Amniotic stem cell (primary cell): ENCODE results near the gene DPP8.
"Not testable (repeated sequence)": the region's sequence is repeated elsewhere in the genome, so short reads cannot be mapped to it uniquely, and the experiment has no call there.

Experiments used
- DNase-seq: peaks from one replicate; lab custom pipeline; 2025; lab: John Stamatoyannopoulos, UW

DPP8 gene

GRCh38 chr15:65402961-65403360, 114.5 kb downstream of the DPP8 start:
- no peak for DNase-seq

- DNase-seq: no peak
Measured at GRCh38 chr15:65401611-65402240, 115.8 kb downstream of the DPP8 start.

GRCh38 chr15:65400760-65401610, 116.5 kb downstream of the DPP8 start:
- no peak for DNase-seq

GRCh38 chr15:65399997-65400396, 117.5 kb downstream of the DPP8 start:
- DNase-seq: no peak

GRCh38 chr15:65399001-65399706, 118.3 kb downstream of the DPP8 start:
- DNase-seq: no peak

GRCh38 chr15:65398486-65398885, 119.0 kb downstream of the DPP8 start:
- DNase-seq: not testable (repeated sequence)

GRCh38 chr15:65396965-65397317, 120.5 kb downstream of the DPP8 start:
- no peak for DNase-seq

GRCh38 chr15:65396283-65396964, 121.1 kb downstream of the DPP8 start:
- no peak for DNase-seq

- no peak for DNase-seq
Measured at GRCh38 chr15:65395567-65396202, 121.8 kb downstream of the DPP8 start.

- no peak for DNase-seq
Measured at GRCh38 chr15:65394936-65395335, 122.6 kb downstream of the DPP8 start.

- DNase-seq: no peak
Measured at GRCh38 chr15:65394280-65394789, 123.2 kb downstream of the DPP8 start.

GRCh38 chr15:65393557-65393956, 123.9 kb downstream of the DPP8 start:
- DNase-seq: no peak

- DNase-seq: no peak
Measured at GRCh38 chr15:65393091-65393490, 124.4 kb downstream of the DPP8 start.
